Coronary artery (tissue), 2 donors: ENCODE results near the gene TGFBR3L.
"Not testable (repeated sequence)": the region's sequence is repeated elsewhere in the genome, so short reads cannot be mapped to it uniquely, and the experiment has no call there.

ENCODE experiments used
- DNase-seq: peaks from one replicate; pipeline ENCODE4 v3.0.0-alpha.2; 2017; ENCODE audit warnings: low spot score
- H3K27ac ChIP-seq, 2 donors: fragments of 200-600 bp; sonication (generic); one replicate each; pipeline ENCODE4 v1.5.1; 2016 to 2019
- H3K4me3 ChIP-seq: fragments of 200-600 bp; sonication (generic); 2 replicates; pipeline ENCODE4 v1.5.1; 2016; ENCODE audit warnings: mild to moderate bottlenecking, moderate library complexity
- TF ChIP-seq, protein P1 (sequence below): fragments of 200-600 bp; sonication (generic); IDR thresholded peaks from one replicate; pipeline ENCODE4 v1.5.1; 2019; ENCODE audit warnings: antibody characterized with exemption

TGFBR3L gene

GRCh38 chr19:7927605-7928333 lies 13.1 kb downstream of the TGFBR3L start:
- H3K4me3 ChIP-seq, result peak overlapping the region; percentile 12
- H3K27ac ChIP-seq, result peak overlapping the region; percentile 94
- DNase-seq, result no peak
- TF ChIP-seq, protein P1, sequence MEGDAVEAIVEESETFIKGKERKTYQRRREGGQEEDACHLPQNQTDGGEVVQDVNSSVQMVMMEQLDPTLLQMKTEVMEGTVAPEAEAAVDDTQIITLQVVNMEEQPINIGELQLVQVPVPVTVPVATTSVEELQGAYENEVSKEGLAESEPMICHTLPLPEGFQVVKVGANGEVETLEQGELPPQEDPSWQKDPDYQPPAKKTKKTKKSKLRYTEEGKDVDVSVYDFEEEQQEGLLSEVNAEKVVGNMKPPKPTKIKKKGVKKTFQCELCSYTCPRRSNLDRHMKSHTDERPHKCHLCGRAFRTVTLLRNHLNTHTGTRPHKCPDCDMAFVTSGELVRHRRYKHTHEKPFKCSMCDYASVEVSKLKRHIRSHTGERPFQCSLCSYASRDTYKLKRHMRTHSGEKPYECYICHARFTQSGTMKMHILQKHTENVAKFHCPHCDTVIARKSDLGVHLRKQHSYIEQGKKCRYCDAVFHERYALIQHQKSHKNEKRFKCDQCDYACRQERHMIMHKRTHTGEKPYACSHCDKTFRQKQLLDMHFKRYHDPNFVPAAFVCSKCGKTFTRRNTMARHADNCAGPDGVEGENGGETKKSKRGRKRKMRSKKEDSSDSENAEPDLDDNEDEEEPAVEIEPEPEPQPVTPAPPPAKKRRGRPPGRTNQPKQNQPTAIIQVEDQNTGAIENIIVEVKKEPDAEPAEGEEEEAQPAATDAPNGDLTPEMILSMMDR, result no peak

- Histone ChIP-seq H3K27ac (peak overlapping the region; percentile 94), H3K4me3 (peak overlapping the region; percentile 12)
- DNase-seq, result no peak
- TF ChIP-seq, protein P1, result no peak
Observed at GRCh38 chr19:7928334-7928706, 13.7 kb downstream of the TGFBR3L start.

DNA sequence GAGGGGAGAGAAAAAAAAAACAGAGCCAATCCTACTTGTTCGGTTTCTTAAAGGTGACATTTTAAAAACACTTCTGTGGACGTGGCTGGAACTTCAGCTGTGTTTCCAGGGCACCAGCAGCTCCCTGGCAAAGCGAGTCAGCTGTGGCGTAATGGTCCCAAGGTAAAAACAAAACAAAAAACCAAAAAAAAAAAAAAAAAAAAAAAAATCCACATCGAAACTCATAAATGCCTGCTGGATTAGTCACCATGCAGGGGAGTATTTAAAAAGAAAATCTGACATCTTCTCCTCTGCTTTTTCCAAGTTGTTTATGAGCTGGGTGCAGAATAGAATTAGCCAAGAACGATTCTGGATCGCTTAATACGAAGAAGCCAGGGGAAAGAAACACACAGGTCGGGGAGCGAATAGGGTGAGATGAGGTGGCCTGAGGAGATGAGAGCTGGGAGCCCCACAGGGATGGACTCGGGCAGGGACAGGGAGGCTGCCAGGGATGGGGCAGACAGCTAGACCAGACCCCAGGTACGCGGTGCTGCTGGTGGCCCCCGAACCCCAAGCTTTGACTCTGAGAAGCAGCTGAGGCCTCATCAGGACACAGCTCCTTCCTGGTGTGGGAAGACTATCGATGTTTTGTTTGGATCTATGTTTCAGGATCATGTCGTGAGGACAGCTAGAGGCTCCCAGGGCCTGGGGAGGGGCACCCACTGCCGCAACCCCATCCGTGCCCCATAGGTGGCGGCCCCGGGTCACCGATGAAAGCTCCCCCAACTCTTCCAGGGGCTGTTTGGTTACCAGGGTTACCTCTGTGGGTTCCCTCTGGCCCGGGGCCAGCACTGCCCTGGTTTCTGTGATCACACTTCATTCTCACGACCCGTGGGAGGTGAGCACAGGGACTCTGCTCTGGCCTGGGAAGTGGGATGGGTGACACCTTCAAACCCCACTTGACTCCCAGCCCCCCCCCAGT lies 14.4 kb downstream of the TGFBR3L start:
- DNase-seq, result no peak
- Histone ChIP-seq H3K27ac (peak overlapping the region; percentile 94), H3K4me3 (peak overlapping the region; percentile 59)
- TF ChIP-seq, protein P1, result no peak

DNA sequence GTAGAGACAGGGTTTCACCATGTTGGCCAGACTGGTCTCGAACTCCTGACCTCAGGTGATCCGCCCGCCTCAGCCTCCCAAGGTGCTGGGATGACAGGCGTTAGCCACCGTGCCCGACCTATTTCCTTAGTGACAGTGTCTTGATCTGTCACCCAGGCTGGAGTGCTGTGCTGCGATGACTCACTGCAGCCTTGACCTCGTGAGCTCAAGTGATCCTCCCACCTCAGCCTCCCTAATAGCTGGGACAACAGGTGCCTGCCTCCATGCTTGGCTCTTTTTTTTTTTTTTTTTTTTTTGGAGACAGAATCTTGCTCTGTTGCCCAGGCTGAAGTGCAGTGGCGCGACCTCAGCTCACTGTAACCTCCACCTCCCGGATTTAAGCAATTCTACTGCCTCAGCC lies 15.4 kb downstream of the TGFBR3L start:
- not testable (repeated sequence) for H3K4me3 ChIP-seq, DNase-seq
- peak overlapping the region; percentile 94 for H3K27ac ChIP-seq

DNA sequence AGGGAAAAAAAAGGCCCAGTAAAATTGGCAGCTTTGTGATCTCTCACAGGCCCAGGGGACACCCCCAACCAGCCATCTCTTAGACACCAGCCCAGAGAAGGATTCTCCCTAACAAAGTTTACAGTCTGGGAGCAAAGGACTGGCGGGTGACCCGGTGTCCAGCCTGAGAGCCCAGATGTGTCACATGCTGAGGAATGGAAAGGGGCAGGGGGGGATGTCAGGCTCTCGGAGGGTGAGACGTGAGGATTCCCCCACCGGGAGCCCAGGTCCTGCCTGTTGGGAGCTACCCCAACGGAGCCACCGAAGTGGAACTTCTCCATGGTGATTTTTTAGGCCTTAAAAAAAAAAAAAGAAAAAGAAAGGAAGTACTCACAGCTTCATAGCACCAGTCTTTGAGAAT lies 16.1 kb downstream of the TGFBR3L start:
- TF ChIP-seq, protein P1, result no peak
- no peak for DNase-seq
- Histone ChIP-seq H3K4me3 (no peak overlapping the region), H3K27ac (peak overlapping the region; percentile 94)

GRCh38 chr19:7931221-7932061 lies 16.8 kb downstream of the TGFBR3L start:
- Histone ChIP-seq H3K27ac (peak overlapping the region; percentile 94), H3K4me3 (no peak overlapping the region)
- TF ChIP-seq, protein P1, result no peak
- DNase-seq, result no peak
